Liver (tissue), 9 donors: ENCODE measurements around the gene ST7. TPM values are rescaled to one million over a fixed set of nuclear protein-coding genes. Genes with fewer than 3 reads are reported as not detected.

Experiments used
- DNase-seq: peaks from one replicate; pipeline ENCODE4 v3.0.0-alpha.2; 2017; ENCODE audit warnings: low spot score
- H3K27ac ChIP-seq, 2 donors: one replicate each; pipeline ENCODE4 v1.7.0; 2013; ENCODE audit warnings: inconsistent platforms in 2 of 2, low read length in 2 of 2, control low read depth in 1 of 2, low read depth in 1 of 2, mild to moderate bottlenecking in 1 of 2
- H3K27me3 ChIP-seq, 4 donors: one replicate each; pipeline versions ENCODE4 v1.6.1 to v1.7.0; 2013; ENCODE audit warnings: low read length in 3 of 4, inconsistent platforms in 1 of 4, mild to moderate bottlenecking in 1 of 4, moderate library complexity in 1 of 4; ENCODE audit not compliant: control insufficient read depth in 4 of 4, insufficient read depth in 4 of 4
- H3K36me3 ChIP-seq, 4 donors: one replicate each; pipeline versions ENCODE4 v1.6.1 to v1.7.0; 2013; ENCODE audit warnings: low read length in 3 of 4, mild to moderate bottlenecking in 3 of 4, low read depth in 1 of 4, moderate library complexity in 1 of 4; ENCODE audit not compliant: control insufficient read depth in 4 of 4, insufficient read depth in 3 of 4
- H3K4me1 ChIP-seq, 4 donors: one replicate each; pipeline versions ENCODE4 v1.6.1 to v1.7.0; 2013; ENCODE audit warnings: low read length in 3 of 4, mild to moderate bottlenecking in 3 of 4, moderate library complexity in 1 of 4; ENCODE audit not compliant: control insufficient read depth in 4 of 4, insufficient read depth in 4 of 4
- H3K4me3 ChIP-seq, 3 donors: one replicate each; pipeline versions ENCODE4 v1.6.1 to v1.7.0; 2013; ENCODE audit warnings: low read length in 3 of 3, control low read depth in 1 of 3, low read depth in 1 of 3, mild to moderate bottlenecking in 1 of 3
- H3K9ac ChIP-seq, 2 donors: one replicate each; pipeline ENCODE4 v1.7.0; 2013; ENCODE audit warnings: low read length in 2 of 2, mild to moderate bottlenecking in 2 of 2, moderate library complexity in 2 of 2, control low read depth in 1 of 2, low read depth in 1 of 2
- H3K9me3 ChIP-seq, 4 donors: one replicate each; pipeline versions ENCODE4 v1.6.1 to v1.7.0; 2013; ENCODE audit warnings: low read length in 3 of 4; ENCODE audit not compliant: control insufficient read depth in 4 of 4
- ATF3 ChIP-seq: IDR thresholded peaks from 2 replicates; pipeline ENCODE4 v1.6.1; 2016; ENCODE audit warnings: antibody characterized with exemption
- CTCF ChIP-seq: fragments of 150-350 bp; IDR thresholded peaks from 2 replicates; pipeline ENCODE4 v1.5.1; 2017; ENCODE audit warnings: improper control_type of control experiment, low read depth, low read length; ENCODE audit not compliant: missing input control
- EGR1 ChIP-seq, 2 donors: IDR thresholded peaks; 2 replicates each; pipeline ENCODE4 v1.6.1; 2016 to 2018; ENCODE audit warnings: antibody characterized with exemption in 2 of 2, low read depth in 2 of 2
- HNF4G ChIP-seq: IDR thresholded peaks from 2 replicates; pipeline ENCODE4 v1.6.1; 2016; ENCODE audit warnings: antibody characterized with exemption
- NR2F2 ChIP-seq: IDR thresholded peaks from 2 replicates; pipeline ENCODE4 v1.6.1; 2016; ENCODE audit warnings: antibody characterized with exemption
- RAD21 ChIP-seq, 2 donors: IDR thresholded peaks; 2 replicates each; pipeline ENCODE4 v1.6.1; 2016; ENCODE audit warnings: antibody characterized with exemption in 2 of 2, mild to moderate bottlenecking in 2 of 2
- REST ChIP-seq: IDR thresholded peaks from 2 replicates; pipeline ENCODE4 v1.6.1; 2016; ENCODE audit warnings: antibody characterized with exemption, mild to moderate bottlenecking
- RXRA ChIP-seq, 2 donors: IDR thresholded peaks; 2 replicates each; pipeline ENCODE4 v1.6.1; 2017 to 2018; ENCODE audit warnings: antibody characterized with exemption in 2 of 2, mild to moderate bottlenecking in 1 of 2
- SP1 ChIP-seq: IDR thresholded peaks from 2 replicates; pipeline ENCODE4 v1.6.1; 2018; ENCODE audit warnings: antibody characterized with exemption, mild to moderate bottlenecking
- TAF1 ChIP-seq: conservative IDR thresholded peaks from 2 replicates; pipeline ENCODE4 v1.6.1; 2016; ENCODE audit warnings: antibody characterized with exemption, mild to moderate bottlenecking
- YY1 ChIP-seq: IDR thresholded peaks from 2 replicates; pipeline ENCODE4 v1.6.1; 2016; ENCODE audit warnings: antibody characterized with exemption, mild to moderate bottlenecking
- ZBTB33 ChIP-seq: IDR thresholded peaks from 2 replicates; pipeline ENCODE4 v1.6.1; 2016; ENCODE audit warnings: antibody characterized with exemption
- WGBS: extraction: QIAGEN DNeasy Blood & Tissue Kit; methylation state at CpG from one replicate; pipeline ENCODE4 v1.1.7; 2013; 5-methylcytosine and 5-hydroxymethylcytosine counted together
- polyA plus RNA-seq, 2 donors: library from polyadenylated mRNA; stranded (reverse) in 1 of 2; unstranded in 1 of 2; fragments of 200-250 nt in 1 of 2; fragments of >200 nt in 1 of 2; fragmentation: Nextera tagmentation in 1 of 2; extraction: Ambion mirVana in 1 of 2; gene quantifications; one replicate each; pipeline versions ENCODE4 v1.2.1 to v1.2.3, GENCODE V29; 2013 to 2015
- total RNA-seq, 2 donors: library from RNA; depleted of rRNA; stranded (reverse); fragments of >200 nt; gene quantifications; one replicate each; pipeline ENCODE4 v1.2.3, GENCODE V29; 2014
- donor health status: healthy.
- donor health status: healthy.
- donor health status: healthy.
- donor health status: healthy.
- donor health status: healthy.

The ST7 gene
- total and polyA plus RNA-seq, 4 donors, result 13.5 to 30.7 (median 22.6) TPM

- Histone ChIP-seq H3K27ac (no peak overlapping the region), H3K4me1 (peaks cover 0 to 9% (median 4%) of the 10 kb centered on the region in 4 donors), H3K4me3 (no peak overlapping the region), H3K27me3 (no peaks in the 10 kb centered on the region), H3K36me3 (peaks cover 0 to 4% (median 0%) of the 10 kb centered on the region in 4 donors), H3K9ac (no peak overlapping the region), H3K9me3 (no peaks in the 10 kb centered on the region)
- 99% methylated on average over 1 of the region's 1 CpG for WGBS
- TF ChIP-seq EGR1 (IDR thresholded peaks at IDR 0.05; ENCODE audit: low read depth in 2 of 2) (no peak), ATF3 (no peak), RXRA (IDR thresholded peaks at IDR 0.05) (no peak), REST (no peak), SP1 (no peak), HNF4G (no peak), YY1 (no peak), NR2F2 (no peak)
- no peak for DNase-seq
Measured at GRCh38 chr7:117126676-117127075, 173.4 kb downstream of the ST7 start.

GRCh38 chr7:117127585-117128168, 174.4 kb downstream of the ST7 start:
- 9% methylated on average over 2 of the region's 2 CpGs for WGBS
- peak; percentile 51 for DNase-seq
- Histone ChIP-seq H3K4me1 (peaks cover 0 to 9% (median 4%) of the 10 kb centered on the region in 4 donors), H3K36me3 (peaks cover 0 to 4% (median 0%) of the 10 kb centered on the region in 4 donors), H3K27ac (no peak overlapping the region), H3K27me3 (no peaks in the 10 kb centered on the region), H3K9me3 (no peaks in the 10 kb centered on the region), H3K4me3 (no peak overlapping the region), H3K9ac (no peak overlapping the region)
- TF ChIP-seq TAF1, result no peak
- TF ChIP-seq CTCF, result peak; percentile 69
- peak; percentile 25 for TF ChIP-seq YY1
- no peak for TF ChIP-seq ZBTB33
- TF ChIP-seq RAD21 (IDR thresholded peaks at IDR 0.05), result peak; percentile 82
